IPS-18a (cell line): ENCODE results near the gene SEC14L1.

Experiments
- H3K27ac ChIP-seq: one replicate; pipeline ENCODE4 v1.5.1; 2013; ENCODE audit warnings: low read length
- H3K27me3 ChIP-seq: one replicate; pipeline ENCODE4 v1.6.1; 2013; ENCODE audit warnings: mild to moderate bottlenecking, low read length; ENCODE audit not compliant: control insufficient read depth, insufficient read depth
- H3K36me3 ChIP-seq: one replicate; pipeline ENCODE4 v1.6.1; 2013; ENCODE audit warnings: low read depth, low read length; ENCODE audit not compliant: control insufficient read depth
- H3K4me1 ChIP-seq: one replicate; pipeline ENCODE4 v1.6.1; 2013; ENCODE audit warnings: low read depth, low read length; ENCODE audit not compliant: control insufficient read depth
- H3K4me3 ChIP-seq: one replicate; pipeline ENCODE4 v1.5.1; 2013; ENCODE audit warnings: low read length
- H3K9ac ChIP-seq: one replicate; pipeline ENCODE4 v1.6.1; 2013; ENCODE audit warnings: mild to moderate bottlenecking, low read length, moderate library complexity
- H3K9me3 ChIP-seq: one replicate; pipeline ENCODE4 v1.6.1; 2013; ENCODE audit warnings: low read depth, low read length; ENCODE audit not compliant: control insufficient read depth

SEC14L1 gene

GRCh38 chr17:77228241-77228752 is 87.5 kb downstream of the SEC14L1 start:
- Histone ChIP-seq H3K9me3 (no peaks in the 10 kb centered on the region), H3K36me3 (no peaks in the 10 kb centered on the region), H3K9ac (no peak overlapping the region), H3K4me3 (no peak overlapping the region), H3K4me1 (no peaks in the 10 kb centered on the region), H3K27ac (no peak overlapping the region), H3K27me3 (no peaks in the 10 kb centered on the region)

- no peaks in the 10 kb centered on the region for H3K4me1 ChIP-seq
- no peak overlapping the region for H3K4me3 ChIP-seq
- no peaks in the 10 kb centered on the region for H3K9me3 ChIP-seq
- no peaks in the 10 kb centered on the region for H3K27me3 ChIP-seq
- H3K36me3 ChIP-seq = no peaks in the 10 kb centered on the region
- no peak overlapping the region for H3K9ac ChIP-seq
- H3K27ac ChIP-seq = no peak overlapping the region
Observed at GRCh38 chr17:77228816-77229215, 88.0 kb downstream of the SEC14L1 start.

- H3K27ac ChIP-seq = no peak overlapping the region
- H3K27me3 ChIP-seq = no peaks in the 10 kb centered on the region
- H3K4me1 ChIP-seq = no peaks in the 10 kb centered on the region
Observed at GRCh38 chr17:77229786-77230435, 89.1 kb downstream of the SEC14L1 start.

GRCh38 chr17:77230436-77230830 is 89.7 kb downstream of the SEC14L1 start:
- Histone ChIP-seq H3K4me3 (no peak overlapping the region), H3K27me3 (no peaks in the 10 kb centered on the region), H3K36me3 (no peaks in the 10 kb centered on the region), H3K9ac (no peak overlapping the region), H3K27ac (no peak overlapping the region), H3K4me1 (no peaks in the 10 kb centered on the region), H3K9me3 (no peaks in the 10 kb centered on the region)

More at GRCh38 chr17:77229786-77230435, 89.1 kb downstream of the SEC14L1 start:
- no peaks in the 10 kb centered on the region for H3K36me3 ChIP-seq
- H3K9me3 ChIP-seq = no peaks in the 10 kb centered on the region
- no peak overlapping the region for H3K9ac ChIP-seq
- H3K4me3 ChIP-seq = no peak overlapping the region

GRCh38 chr17:77231076-77231871 is 90.5 kb downstream of the SEC14L1 start:
- no peak overlapping the region for H3K4me3 ChIP-seq
- no peaks in the 10 kb centered on the region for H3K4me1 ChIP-seq
- no peak overlapping the region for H3K27ac ChIP-seq
- no peaks in the 10 kb centered on the region for H3K36me3 ChIP-seq
- no peaks in the 10 kb centered on the region for H3K9me3 ChIP-seq
- no peak overlapping the region for H3K9ac ChIP-seq
- no peaks in the 10 kb centered on the region for H3K27me3 ChIP-seq

- no peaks in the 10 kb centered on the region for H3K9me3 ChIP-seq
- no peak overlapping the region for H3K9ac ChIP-seq
- no peak overlapping the region for H3K27ac ChIP-seq
- no peak overlapping the region for H3K4me3 ChIP-seq
- no peaks in the 10 kb centered on the region for H3K4me1 ChIP-seq
- no peaks in the 10 kb centered on the region for H3K36me3 ChIP-seq
- H3K27me3 ChIP-seq = no peaks in the 10 kb centered on the region
Observed at GRCh38 chr17:77233127-77233526, 92.4 kb downstream of the SEC14L1 start.

GRCh38 chr17:77233635-77234334 is 93.0 kb downstream of the SEC14L1 start:
- no peaks in the 10 kb centered on the region for H3K4me1 ChIP-seq
- no peaks in the 10 kb centered on the region for H3K9me3 ChIP-seq
- no peak overlapping the region for H3K4me3 ChIP-seq
- H3K27me3 ChIP-seq = no peaks in the 10 kb centered on the region
- H3K27ac ChIP-seq = no peak overlapping the region
- no peak overlapping the region for H3K9ac ChIP-seq
- H3K36me3 ChIP-seq = no peaks in the 10 kb centered on the region

- Histone ChIP-seq H3K27me3 (no peaks in the 10 kb centered on the region), H3K9me3 (no peaks in the 10 kb centered on the region), H3K9ac (no peak overlapping the region), H3K36me3 (no peaks in the 10 kb centered on the region), H3K27ac (no peak overlapping the region), H3K4me3 (no peak overlapping the region), H3K4me1 (no peaks in the 10 kb centered on the region)
Observed at GRCh38 chr17:77234695-77235094, 93.9 kb downstream of the SEC14L1 start.

GRCh38 chr17:77235370-77235941 is 94.7 kb downstream of the SEC14L1 start:
- no peaks in the 10 kb centered on the region for H3K9me3 ChIP-seq
- no peaks in the 10 kb centered on the region for H3K27me3 ChIP-seq
- H3K9ac ChIP-seq = no peak overlapping the region
- no peaks in the 10 kb centered on the region for H3K36me3 ChIP-seq
- no peak overlapping the region for H3K27ac ChIP-seq
- no peaks in the 10 kb centered on the region for H3K4me1 ChIP-seq
- H3K4me3 ChIP-seq = no peak overlapping the region

GRCh38 chr17:77237232-77238008 is 96.7 kb downstream of the SEC14L1 start:
- Histone ChIP-seq H3K27me3 (no peaks in the 10 kb centered on the region), H3K9ac (no peak overlapping the region), H3K27ac (no peak overlapping the region), H3K4me1 (no peaks in the 10 kb centered on the region), H3K9me3 (no peaks in the 10 kb centered on the region), H3K36me3 (no peaks in the 10 kb centered on the region), H3K4me3 (no peak overlapping the region)

GRCh38 chr17:77240976-77241375 is 100.2 kb downstream of the SEC14L1 start:
- Histone ChIP-seq H3K27me3 (no peaks in the 10 kb centered on the region), H3K4me3 (no peak overlapping the region), H3K4me1 (no peaks in the 10 kb centered on the region), H3K9ac (no peak overlapping the region), H3K36me3 (no peaks in the 10 kb centered on the region), H3K27ac (no peak overlapping the region), H3K9me3 (no peaks in the 10 kb centered on the region)
